Neural progenitor cell (in vitro differentiated cells): ENCODE measurements around the gene MYO1B. TPM values are rescaled to one million over a fixed set of nuclear protein-coding genes. Genes with fewer than 3 reads are reported as not detected.

Experiments used
- DNase-seq: peaks from one replicate; pipeline ENCODE4 v3.0.0-alpha.2; 2016; ENCODE audit warnings: low spot score
- H2AFZ ChIP-seq: fragments of 200-600 bp; sonication (generic); replicated peaks from 2 replicates; pipeline ENCODE4 v1.6.1; 2016; ENCODE audit warnings: antibody characterized with exemption
- H3F3A ChIP-seq: fragments of 200-600 bp; sonication (generic); 2 replicates; pipeline ENCODE4 v1.6.1; 2016; ENCODE audit warnings: antibody characterized with exemption, low read depth
- H3K27ac ChIP-seq: fragments of 200-600 bp; sonication (generic); 2 replicates; pipeline ENCODE4 v1.5.1; 2016; ENCODE audit warnings: mild to moderate bottlenecking
- H3K27me3 ChIP-seq: fragments of 200-600 bp; sonication (generic); 2 replicates; pipeline ENCODE4 v1.6.1; 2016; ENCODE audit warnings: mild to moderate bottlenecking, moderate library complexity
- H3K36me3 ChIP-seq: fragments of 200-600 bp; sonication (generic); 2 replicates; pipeline ENCODE4 v1.5.1; 2016
- H3K4me1 ChIP-seq: fragments of 200-600 bp; sonication (generic); 2 replicates; pipeline ENCODE4 v1.6.1; 2016; ENCODE audit warnings: mixed run types
- H3K4me2 ChIP-seq: fragments of 200-600 bp; sonication (generic); 2 replicates; pipeline ENCODE4 v1.6.1; 2016
- H3K4me3 ChIP-seq: fragments of 200-600 bp; sonication (generic); 2 replicates; pipeline ENCODE4 v1.5.1; 2016
- H3K79me2 ChIP-seq: fragments of 200-600 bp; sonication (generic); 2 replicates; pipeline ENCODE4 v1.6.1; 2016; ENCODE audit warnings: low read depth
- H3K9ac ChIP-seq: fragments of 200-600 bp; sonication (generic); 2 replicates; pipeline ENCODE4 v1.6.1; 2016
- H3K9me3 ChIP-seq: fragments of 200-600 bp; sonication (generic); 2 replicates; pipeline ENCODE4 v1.5.1; 2016; ENCODE audit warnings: low read depth
- H4K20me1 ChIP-seq: fragments of 200-600 bp; sonication (generic); 2 replicates; pipeline ENCODE4 v1.6.1; 2016; ENCODE audit warnings: low read depth
- H3K27ac Mint-ChIP-seq: 3 replicates; pipeline ENCODE4 v1.8.0; 2021; ENCODE audit warnings: mixed read lengths
- H3K27me3 Mint-ChIP-seq: 2 replicates; pipeline ENCODE4 v1.8.0; 2022; ENCODE audit warnings: low read depth, mild to moderate bottlenecking, inconsistent platforms, moderate library complexity, mixed read lengths; ENCODE audit not compliant: insufficient read depth
- H3K36me3 Mint-ChIP-seq: 3 replicates; pipeline ENCODE4 v1.8.0; 2021; ENCODE audit warnings: mixed read lengths
- H3K4me1 Mint-ChIP-seq: 3 replicates; pipeline ENCODE4 v1.8.0; 2021; ENCODE audit warnings: mixed read lengths
- H3K4me3 Mint-ChIP-seq: 3 replicates; pipeline ENCODE4 v1.8.0; 2021; ENCODE audit warnings: mild to moderate bottlenecking, moderate library complexity, mixed read lengths
- H3K9me3 Mint-ChIP-seq: 3 replicates; pipeline ENCODE4 v1.8.0; 2020; ENCODE audit warnings: mixed read lengths
- CTCF ChIP-seq: fragments of 200-600 bp; sonication (generic); IDR thresholded peaks from 2 replicates; pipeline ENCODE4 v1.5.1; 2017; ENCODE audit warnings: antibody characterized with exemption, mild to moderate bottlenecking
- EZH2 ChIP-seq: fragments of 200-600 bp; sonication (generic); IDR thresholded peaks from 2 replicates; pipeline ENCODE4 v1.6.1; 2017; ENCODE audit warnings: antibody characterized with exemption, mild to moderate bottlenecking, moderate library complexity
- EZH2phosphoT487 ChIP-seq: fragments of 200-600 bp; sonication (generic); IDR thresholded peaks from 2 replicates; pipeline ENCODE4 v1.6.1; 2017; ENCODE audit warnings: antibody characterized with exemption
- total RNA-seq: library from RNA; depleted of rRNA; stranded (reverse); fragments of >200 nt; gene quantifications from 2 replicates; pipeline ENCODE4 v1.2.3, GENCODE V29; 2015; ENCODE audit warnings: low replicate concordance

MYO1B gene
- total RNA-seq, 1 donor from 2014 or later: 88.0 TPM

GRCh38 chr2:191253476-191253875, 8.3 kb downstream of the MYO1B start:
- Histone ChIP-seq H3K79me2 (peaks cover 100% of the 10 kb centered on the region), H2AFZ (no peak overlapping the region), H3K36me3 (no peaks in the 10 kb centered on the region), H3K27me3 (no peaks in the 10 kb centered on the region), H3K4me2 (no peak overlapping the region), H4K20me1 (peaks cover 88% of the 10 kb centered on the region), H3F3A (no peaks in the 10 kb centered on the region), H3K4me3 (no peak overlapping the region), H3K4me1 (peaks cover 55% of the 10 kb centered on the region), H3K27ac (no peak overlapping the region), H3K9me3 (no peaks in the 10 kb centered on the region), H3K9ac (no peak overlapping the region)
- DNase-seq: no peak
- TF ChIP-seq CTCF (no peak), EZH2 (no peak), EZH2phosphoT487 (no peak)
- peaks cover 12% of the 10 kb centered on the region for H3K36me3 Mint-ChIP-seq
- no peaks in the 10 kb centered on the region for H3K9me3 Mint-ChIP-seq
- H3K4me1 Mint-ChIP-seq: peaks cover 62% of the 10 kb centered on the region
- no peak overlapping the region for H3K4me3 Mint-ChIP-seq
- no peaks in the 10 kb centered on the region for H3K27me3 Mint-ChIP-seq
- H3K27ac Mint-ChIP-seq: no peak overlapping the region

- no peaks in the 10 kb centered on the region for H3K27me3 ChIP-seq
- H3F3A ChIP-seq: no peaks in the 10 kb centered on the region
- peaks cover 45% of the 10 kb centered on the region for H3K4me1 Mint-ChIP-seq
- H3K79me2 ChIP-seq: peaks cover 100% of the 10 kb centered on the region
- peaks cover 19% of the 10 kb centered on the region for H3K36me3 Mint-ChIP-seq
- no peaks in the 10 kb centered on the region for H3K27me3 Mint-ChIP-seq
- H3K4me1 ChIP-seq: peaks cover 40% of the 10 kb centered on the region
- no peaks in the 10 kb centered on the region for H3K36me3 ChIP-seq
- TF ChIP-seq CTCF: no peak
- TF ChIP-seq EZH2: no peak
- no peak for TF ChIP-seq EZH2phosphoT487
- H2AFZ ChIP-seq: no peak overlapping the region
- H3K4me3 Mint-ChIP-seq: no peak overlapping the region
- peaks cover 74% of the 10 kb centered on the region for H4K20me1 ChIP-seq
- no peak overlapping the region for H3K9ac ChIP-seq
- H3K27ac ChIP-seq: no peak overlapping the region
- H3K9me3 Mint-ChIP-seq: peaks cover 8% of the 10 kb centered on the region
- H3K9me3 ChIP-seq: no peaks in the 10 kb centered on the region
- DNase-seq: no peak
- H3K27ac Mint-ChIP-seq: no peak overlapping the region
- H3K4me3 ChIP-seq: no peak overlapping the region
- H3K4me2 ChIP-seq: no peak overlapping the region
Observed at GRCh38 chr2:191255271-191255670, 10.1 kb downstream of the MYO1B start.

GRCh38 chr2:191255756-191256312, 10.6 kb downstream of the MYO1B start:
- Histone ChIP-seq H4K20me1 (peaks cover 69% of the 10 kb centered on the region), H3K9ac (no peak overlapping the region), H3K36me3 (no peaks in the 10 kb centered on the region), H3K27me3 (no peaks in the 10 kb centered on the region), H3K79me2 (peaks cover 100% of the 10 kb centered on the region), H3F3A (no peaks in the 10 kb centered on the region), H3K4me3 (no peak overlapping the region), H3K9me3 (no peaks in the 10 kb centered on the region), H2AFZ (no peak overlapping the region), H3K4me2 (no peak overlapping the region), H3K4me1 (peaks cover 34% of the 10 kb centered on the region), H3K27ac (no peak overlapping the region)
- peaks cover 22% of the 10 kb centered on the region for H3K36me3 Mint-ChIP-seq
- no peaks in the 10 kb centered on the region for H3K27me3 Mint-ChIP-seq
- H3K27ac Mint-ChIP-seq: no peak overlapping the region
- TF ChIP-seq EZH2phosphoT487 (no peak), EZH2 (no peak), CTCF (no peak)
- DNase-seq: no peak
- H3K4me3 Mint-ChIP-seq: no peak overlapping the region
- peaks cover 8% of the 10 kb centered on the region for H3K9me3 Mint-ChIP-seq
- H3K4me1 Mint-ChIP-seq: peaks cover 39% of the 10 kb centered on the region
